ENCODE measurements around the gene CCDC85B. TPM values are rescaled to one million over a fixed set of nuclear protein-coding genes. Genes with fewer than 3 reads are reported as not detected.
A peak's percentile ranks its signal among the peaks of the same experiment; 100 is the strongest.

The CCDC85B gene
- total and polyA plus RNA-seq, 3 donors from 2014 or later = 17.1 to 102 (median 77.1) TPM

GRCh38 chr11:65892661-65893317 lies 2.3 kb downstream of the CCDC85B start:
- Histone ChIP-seq H3K27ac (peak overlapping the region; percentile 65 to 97), H3K4me1 (peaks cover 35% of the 10 kb centered on the region), H3K9me3 (no peaks in the 10 kb centered on the region), H3K27me3 (no peaks in the 10 kb centered on the region), H3K4me3 (no peak overlapping the region), H3K36me3 (ENCODE audit: low read depth, missing control alignments) (no peaks in the 10 kb centered on the region)
- no peak for DNase-seq
- 67 to 69% methylated on average over 10 of the region's 10 CpGs for WGBS, 2 donors
- TF ChIP-seq POLR2A (IDR thresholded peaks at IDR 0.05) = no peak
- TF ChIP-seq, protein P1, sequence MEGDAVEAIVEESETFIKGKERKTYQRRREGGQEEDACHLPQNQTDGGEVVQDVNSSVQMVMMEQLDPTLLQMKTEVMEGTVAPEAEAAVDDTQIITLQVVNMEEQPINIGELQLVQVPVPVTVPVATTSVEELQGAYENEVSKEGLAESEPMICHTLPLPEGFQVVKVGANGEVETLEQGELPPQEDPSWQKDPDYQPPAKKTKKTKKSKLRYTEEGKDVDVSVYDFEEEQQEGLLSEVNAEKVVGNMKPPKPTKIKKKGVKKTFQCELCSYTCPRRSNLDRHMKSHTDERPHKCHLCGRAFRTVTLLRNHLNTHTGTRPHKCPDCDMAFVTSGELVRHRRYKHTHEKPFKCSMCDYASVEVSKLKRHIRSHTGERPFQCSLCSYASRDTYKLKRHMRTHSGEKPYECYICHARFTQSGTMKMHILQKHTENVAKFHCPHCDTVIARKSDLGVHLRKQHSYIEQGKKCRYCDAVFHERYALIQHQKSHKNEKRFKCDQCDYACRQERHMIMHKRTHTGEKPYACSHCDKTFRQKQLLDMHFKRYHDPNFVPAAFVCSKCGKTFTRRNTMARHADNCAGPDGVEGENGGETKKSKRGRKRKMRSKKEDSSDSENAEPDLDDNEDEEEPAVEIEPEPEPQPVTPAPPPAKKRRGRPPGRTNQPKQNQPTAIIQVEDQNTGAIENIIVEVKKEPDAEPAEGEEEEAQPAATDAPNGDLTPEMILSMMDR (IDR thresholded peaks at IDR 0.05) = no peak
- intact Hi-C loops (cut with DNase I; ENCODE audit: low total_unique reads) = no loop called here

DNA sequence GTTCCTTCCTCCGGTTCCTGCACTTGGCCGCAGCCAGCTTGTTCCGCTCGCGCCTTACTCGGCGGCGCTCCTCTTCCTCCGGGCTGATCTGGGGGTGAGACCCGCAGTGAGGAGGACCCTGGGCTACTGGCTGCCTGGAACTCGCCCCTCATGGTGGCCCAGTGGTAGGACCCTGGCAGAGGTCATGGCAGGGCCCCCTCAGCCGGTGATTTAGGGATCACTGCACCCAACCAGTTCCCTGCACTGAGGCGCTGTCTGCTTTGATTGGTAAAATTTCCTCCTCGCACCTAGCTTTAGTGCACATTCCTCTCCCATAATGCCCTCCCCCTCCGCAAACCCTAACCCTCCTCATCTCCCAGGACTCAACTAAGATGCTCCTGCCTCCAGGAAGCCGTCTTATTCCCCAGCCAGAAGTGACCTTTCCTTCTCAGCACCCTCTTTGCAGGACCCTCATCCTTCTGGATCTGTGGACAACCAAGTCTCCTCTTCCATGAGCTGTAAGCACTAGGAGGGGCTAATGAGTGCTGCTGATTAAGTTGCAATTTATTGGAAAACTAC lies 3.6 kb downstream of the CCDC85B start:
- no peaks in the 10 kb centered on the region for H3K36me3 ChIP-seq (ENCODE audit: low read depth, missing control alignments)
- WGBS, 2 donors = 78 to 98% methylated on average over 8 to 16 of the region's 16 CpGs
- H3K27me3 ChIP-seq = no peaks in the 10 kb centered on the region
- no peak for DNase-seq
- H3K9me3 ChIP-seq = no peaks in the 10 kb centered on the region
- peak overlapping the region; percentile 9 to 75 for H3K27ac ChIP-seq
- peaks cover 33% of the 10 kb centered on the region for H3K4me1 ChIP-seq
- intact Hi-C loops (cut with DNase I; ENCODE audit: low total_unique reads) = no loop called here
- TF ChIP-seq, protein P1 (IDR thresholded peaks at IDR 0.05) = no peak
- TF ChIP-seq POLR2A (IDR thresholded peaks at IDR 0.05) = no peak
- no peak overlapping the region for H3K4me3 ChIP-seq

- Histone ChIP-seq H3K9me3 (no peaks in the 10 kb centered on the region), H3K4me1 (peaks cover 30% of the 10 kb centered on the region), H3K4me3 (no peak overlapping the region), H3K27ac (no peak overlapping the region), H3K27me3 (no peaks in the 10 kb centered on the region), H3K36me3 (ENCODE audit: low read depth, missing control alignments) (no peaks in the 10 kb centered on the region)
- no peak for TF ChIP-seq POLR2A (IDR thresholded peaks at IDR 0.05)
- TF ChIP-seq, protein P1 (IDR thresholded peaks at IDR 0.05) = no peak
- WGBS, 2 donors = 89 to 94% methylated on average over 4 to 5 of the region's 5 CpGs
- intact Hi-C loops (cut with DNase I; ENCODE audit: low total_unique reads) = no loop called here
- DNase-seq = no peak
These were observed 5.1 kb downstream of the CCDC85B start for GRCh38 chr11:65895482-65895981.

- Histone ChIP-seq H3K27ac (no peak overlapping the region), H3K4me3 (no peak overlapping the region), H3K4me1 (peaks cover 30% of the 10 kb centered on the region), H3K36me3 (ENCODE audit: low read depth, missing control alignments) (no peaks in the 10 kb centered on the region), H3K27me3 (no peaks in the 10 kb centered on the region), H3K9me3 (no peaks in the 10 kb centered on the region)
- TF ChIP-seq, protein P1 (IDR thresholded peaks at IDR 0.05) = no peak
- no peak for TF ChIP-seq POLR2A (IDR thresholded peaks at IDR 0.05)
- 92 to 96% methylated on average over 11 to 14 of the region's 14 CpGs for WGBS, 2 donors
- intact Hi-C loops (cut with DNase I; ENCODE audit: low total_unique reads) = no loop called here
- DNase-seq = no peak
These were observed 5.8 kb downstream of the CCDC85B start for GRCh38 chr11:65896034-65896999.

Data from testis (tissue), 3 donors.